Measurements from ENCODE around the gene POLE. TPM values are rescaled to one million over a fixed set of nuclear protein-coding genes. Genes with fewer than 3 reads are reported as not detected.

The POLE gene
- total and polyA plus RNA-seq, 10 of the 15 experiments (the other 5 are each of a cell fraction or from before 2014, with no cell fraction given), result 2.3 to 103 (median 37.1) TPM

- SMC1A ChIA-PET (ENCODE audit: uncharacterized antibody, unreplicated experiment), result no interaction called here
- no peak overlapping the region for H3K9ac ChIP-seq (ENCODE audit: control insufficient read depth, insufficient read depth, low read length)
- no peaks in the 10 kb centered on the region for H3K36me3 ChIP-seq (ENCODE audit: control insufficient read depth in 2 of 2, insufficient read depth in 2 of 2, low read length in 1 of 2)
- WGBS (ENCODE audit: insufficient coverage, insufficient replicate concordance, low lambda C conversion rate, missing lambda C conversion rate), result 60% methylated on average over 23 of the region's 29 CpGs
- CTCF ChIA-PET, result interaction anchor here (1.6 kb wide), 1 partner anchor 12 kb away, joined by 5 read pairs; no protein-coding TSS in a partner anchor
- ATAC-seq (no peak), DNase-seq (ENCODE audit: low read depth, low spot score) (no peak), FAIRE-seq (no peak)
- POLR2A ChIA-PET, result no interaction called here
- BruUV-seq (replicated peaks), result no TSS peak
- H4K20me1 ChIP-seq (ENCODE audit: control insufficient read depth, insufficient read depth), result no peaks in the 10 kb centered on the region
- H3K27ac ChIP-seq (ENCODE audit: control insufficient read depth, insufficient read depth), result no peak overlapping the region
- RAD21 ChIA-PET (ENCODE audit: unreplicated experiment), result no interaction called here
- no peaks in the 10 kb centered on the region for H3K4me1 ChIP-seq (ENCODE audit: control insufficient read depth, insufficient read depth, low read length)
- H2AFZ ChIP-seq (ENCODE audit: control insufficient read depth, low read depth, low read length), result no peak overlapping the region
- H3K9me3 ChIP-seq (replicated peaks; ENCODE audit: control insufficient read depth, insufficient read depth, low read length), result no peaks in the 10 kb centered on the region
- in situ Hi-C loops (cut with MboI), result no loop called here
- no peak overlapping the region for H3K4me2 ChIP-seq (ENCODE audit: control insufficient read depth, insufficient read depth)
- no peak overlapping the region for H3K4me3 ChIP-seq
- H3K27me3 ChIP-seq (replicated peaks in 1 of 2; ENCODE audit: control insufficient read depth in 2 of 2, insufficient read depth in 2 of 2, low read length in 1 of 2), result no peaks in the 10 kb centered on the region; a peak in 1 of 4 replicates
- H3K79me2 ChIP-seq (ENCODE audit: control insufficient read depth, insufficient read depth, low read length), result no peaks in the 10 kb centered on the region
- intact Hi-C loops (cut with micrococcal nuclease; ENCODE audit: unreplicated experiment), result no loop called here
- TF ChIP-seq ETV6 (conservative IDR thresholded peaks at IDR 0.05 in 1 of 2, IDR thresholded peaks at IDR 0.05 in 1 of 2; ENCODE audit: borderline replicate concordance in 1 of 2, low read depth in 1 of 2), result no peak
- TF ChIP-seq MLLT1 (IDR thresholded peaks at IDR 0.05), result no peak
- no peak for TF ChIP-seq POLR2A (IDR thresholded peaks at IDR 0.05; ENCODE audit: low read depth, low read length)
- TF ChIP-seq IRF4 (IDR thresholded peaks at IDR 0.05; ENCODE audit: low read depth, low read length), result no peak
- TF ChIP-seq BCLAF1 (IDR thresholded peaks at IDR 0.05), result no peak
- no peak for TF ChIP-seq TCF7 (IDR thresholded peaks at IDR 0.05; ENCODE audit: borderline replicate concordance)
- no peak for TF ChIP-seq ASH2L (IDR thresholded peaks at IDR 0.05; ENCODE audit: borderline replicate concordance, low read depth)
- no peak for TF ChIP-seq SUZ12 (IDR thresholded peaks at IDR 0.05; ENCODE audit: unreplicated experiment)
- TF ChIP-seq EP300 (IDR thresholded peaks at IDR 0.05; ENCODE audit: borderline replicate concordance in 1 of 2, control insufficient read depth in 1 of 2, low read depth in 2 of 2, low read length in 2 of 2), result no peak
- TF ChIP-seq FOS (IDR thresholded peaks at IDR 0.05; ENCODE audit: borderline replicate concordance, extremely low read depth, insufficient read length), result no peak
- TF ChIP-seq SMARCA5 (IDR thresholded peaks at IDR 0.05), result no peak
- no peak for TF ChIP-seq PAX5 (IDR thresholded peaks at IDR 0.05; ENCODE audit: borderline replicate concordance, low read depth, low read length)
- TF ChIP-seq MYC (IDR thresholded peaks at IDR 0.05; ENCODE audit: insufficient read depth, insufficient read length, insufficient replicate concordance, low read length, severe bottlenecking), result no peak
- TF ChIP-seq NFYA (IDR thresholded peaks at IDR 0.05; ENCODE audit: borderline replicate concordance, low read depth, low read length), result no peak
- no peak for TF ChIP-seq KLF5 (IDR thresholded peaks at IDR 0.05; ENCODE audit: partially characterized antibody)
- TF ChIP-seq HCFC1 (IDR thresholded peaks at IDR 0.05; ENCODE audit: low read length), result no peak
- no peak for TF ChIP-seq RCOR1 (conservative IDR thresholded peaks at IDR 0.05; ENCODE audit: low read depth, low read length)
These were observed 84.4 kb downstream of the POLE start for GRCh38 chr12:132602572-132603239.

All from GM12878 (cell line).